ENCODE results near the gene SLCO2B1.

DNA sequence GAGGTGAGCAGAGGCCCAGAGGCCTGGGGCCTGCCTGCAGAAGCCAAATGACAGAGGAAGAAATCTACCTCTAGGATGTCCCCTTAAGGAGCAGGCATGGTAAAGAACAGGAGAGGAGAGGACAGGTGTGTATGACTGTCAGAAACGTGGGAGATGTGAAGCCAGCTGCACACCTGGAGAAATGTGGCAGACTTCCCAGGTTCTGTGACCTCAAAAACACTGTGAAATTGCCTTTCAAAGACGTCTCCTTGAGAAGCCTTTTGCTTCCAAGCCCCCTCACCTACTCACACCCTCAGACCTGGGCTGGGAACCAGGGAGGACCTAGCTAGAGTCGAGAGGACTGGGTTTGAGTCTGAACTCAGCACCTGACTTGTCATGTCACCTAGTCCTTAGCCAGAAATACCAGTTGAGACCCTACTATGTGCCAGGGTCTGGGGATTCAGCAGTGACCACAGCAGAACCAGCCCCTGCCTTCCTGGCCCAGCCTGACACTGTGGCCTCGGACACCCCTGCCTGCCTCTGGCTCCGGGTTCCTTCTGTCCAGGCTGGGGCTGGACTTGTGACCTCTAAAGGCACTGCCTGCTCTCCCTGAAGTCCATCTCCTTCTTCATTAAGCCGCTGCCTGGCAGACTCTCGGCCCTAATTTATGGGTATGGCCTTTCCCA, 95.2 kb downstream of the SLCO2B1 start:
- no peak for TF ChIP-seq GATA2 (IDR thresholded peaks at IDR 0.05; ENCODE audit: low read depth, low read length)
- no peak for TF ChIP-seq GATA3 (IDR thresholded peaks at IDR 0.05; ENCODE audit: low read depth, low read length)
